Activated CD4-positive, alpha-beta T cell treated with anti-CD3 and anti-CD28 coated beads, Interleukin-2, amount 50 U/mL, for 4 hours (primary cell): Measurements from ENCODE around the gene HEATR3.

Source experiments
- DNase-seq, 2 experiments: peaks; one replicate each; pipeline ENCODE4 v3.0.0-alpha.2; 2020

HEATR3 gene

DNA sequence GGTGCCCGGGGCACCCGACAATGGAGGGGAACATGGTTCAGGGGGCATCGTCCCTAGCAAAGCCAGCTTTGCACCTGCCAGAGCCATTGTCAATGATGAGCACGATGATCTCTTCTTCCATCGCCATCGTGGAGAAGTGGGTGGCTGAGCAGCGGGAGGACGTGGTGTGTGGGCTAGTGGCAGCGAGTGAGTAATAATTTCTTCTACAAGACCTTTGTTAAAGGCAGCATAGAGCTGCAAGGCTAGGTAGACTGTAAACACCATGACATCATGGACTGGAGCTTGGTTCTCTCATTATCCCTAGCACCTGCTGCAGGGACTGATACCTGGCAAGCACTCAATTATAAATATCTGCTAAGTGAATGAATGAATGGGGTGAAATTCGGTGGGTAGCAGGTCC is 6.7 kb upstream of the HEATR3 start:
- DNase-seq = no peak

GRCh38 chr16:50059669-50060068 is 6.1 kb upstream of the HEATR3 start:
- DNase-seq = no peak

DNA sequence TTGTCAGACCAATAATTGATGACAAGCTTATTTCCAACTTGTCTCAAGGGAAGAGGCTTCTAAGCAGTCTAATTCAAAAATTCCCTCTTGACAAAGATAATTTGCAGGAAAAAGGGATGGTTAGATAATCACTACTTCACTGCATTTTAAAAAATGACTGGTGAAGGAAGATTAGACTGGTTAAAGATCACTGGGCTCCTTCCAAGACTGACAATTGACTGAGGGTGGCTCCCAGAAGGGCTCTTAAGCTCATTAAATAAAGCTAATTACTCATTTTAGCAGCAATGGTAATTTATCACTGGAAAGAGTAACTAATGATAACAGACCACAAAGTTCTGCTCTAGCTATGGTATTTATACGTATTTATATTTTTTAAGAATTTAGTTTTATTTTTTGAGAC is 4.4 kb upstream of the HEATR3 start:
- DNase-seq = no peak

- no peak for DNase-seq
These were observed 538 bp upstream of the HEATR3 start for GRCh38 chr16:50065241-50065623.

DNA sequence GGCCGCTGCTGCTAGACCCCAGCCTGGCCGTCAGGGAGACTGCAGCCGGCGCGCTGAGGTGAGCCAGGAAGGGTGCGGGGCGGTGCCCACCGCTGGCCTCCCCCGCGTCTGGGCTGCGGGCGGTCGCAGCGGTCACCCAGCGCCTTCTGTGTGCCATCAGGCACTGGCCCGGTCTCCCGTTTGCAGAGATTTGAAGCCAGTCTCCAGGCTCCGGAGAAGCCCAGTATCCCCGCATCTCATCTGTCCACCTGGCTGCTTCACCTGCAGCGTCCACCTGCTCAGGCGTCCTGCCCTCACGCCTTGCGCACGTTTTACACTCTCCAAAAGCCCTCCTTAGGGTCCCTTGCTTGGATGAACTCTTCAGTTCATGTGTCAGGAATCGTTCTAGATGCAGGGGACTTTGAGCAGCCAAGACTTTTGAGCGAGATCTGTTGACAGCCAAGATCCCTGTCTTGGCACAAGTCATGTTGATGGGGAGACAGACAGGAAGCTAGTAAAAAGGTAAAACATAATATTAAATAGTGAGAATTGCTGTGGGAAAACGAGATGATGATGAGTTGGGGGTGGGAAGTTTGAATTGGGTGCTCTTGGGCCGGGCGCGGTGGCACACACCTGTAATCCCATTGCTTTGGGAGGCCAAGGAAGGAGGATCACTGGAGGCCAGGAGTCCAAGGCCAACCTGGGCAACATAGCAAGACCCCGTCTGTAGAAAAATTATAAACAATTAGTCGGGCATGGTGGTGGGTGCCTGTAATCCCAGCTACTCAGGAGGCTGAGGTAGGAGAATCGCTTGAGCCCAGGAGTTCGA is 916 bp downstream of the HEATR3 start:
- DNase-seq = no peak

DNA sequence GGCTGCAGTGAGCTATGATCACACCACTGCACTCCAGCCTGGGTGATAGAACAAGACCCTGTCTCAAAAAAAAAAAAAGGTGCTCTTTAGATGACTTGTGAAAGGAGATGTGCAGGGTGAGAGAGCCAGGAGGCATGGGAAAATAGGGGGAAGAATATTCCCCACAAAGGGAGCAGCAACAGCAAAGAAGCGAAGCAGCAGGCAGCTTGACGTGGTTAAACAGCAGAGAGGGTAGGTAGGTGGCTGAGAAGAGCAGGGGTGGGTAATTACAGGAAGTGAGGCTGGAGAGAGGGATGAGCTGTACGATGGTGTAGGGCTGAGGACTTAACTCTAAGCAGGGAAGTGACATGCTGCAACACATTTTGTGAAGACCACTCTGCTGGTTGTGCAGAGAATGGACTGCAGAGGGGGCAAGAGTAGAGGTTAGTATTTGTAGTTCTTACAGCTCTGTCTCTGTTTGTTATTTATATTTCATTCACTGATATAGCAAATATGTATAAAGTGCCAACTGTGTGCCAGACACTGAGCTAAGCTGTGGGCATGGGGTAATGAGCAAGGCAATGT is 1.6 kb downstream of the HEATR3 start:
- peak; percentile 6 for DNase-seq

GRCh38 chr16:50068550-50068949 is 2.8 kb downstream of the HEATR3 start:
- no peak for DNase-seq

- DNase-seq = no peak
These were observed 3.3 kb downstream of the HEATR3 start for GRCh38 chr16:50069060-50069459.

- no peak for DNase-seq
These were observed 5.4 kb downstream of the HEATR3 start for GRCh38 chr16:50071075-50071671.

GRCh38 chr16:50072730-50073129 is 7.0 kb downstream of the HEATR3 start:
- DNase-seq = no peak

DNA sequence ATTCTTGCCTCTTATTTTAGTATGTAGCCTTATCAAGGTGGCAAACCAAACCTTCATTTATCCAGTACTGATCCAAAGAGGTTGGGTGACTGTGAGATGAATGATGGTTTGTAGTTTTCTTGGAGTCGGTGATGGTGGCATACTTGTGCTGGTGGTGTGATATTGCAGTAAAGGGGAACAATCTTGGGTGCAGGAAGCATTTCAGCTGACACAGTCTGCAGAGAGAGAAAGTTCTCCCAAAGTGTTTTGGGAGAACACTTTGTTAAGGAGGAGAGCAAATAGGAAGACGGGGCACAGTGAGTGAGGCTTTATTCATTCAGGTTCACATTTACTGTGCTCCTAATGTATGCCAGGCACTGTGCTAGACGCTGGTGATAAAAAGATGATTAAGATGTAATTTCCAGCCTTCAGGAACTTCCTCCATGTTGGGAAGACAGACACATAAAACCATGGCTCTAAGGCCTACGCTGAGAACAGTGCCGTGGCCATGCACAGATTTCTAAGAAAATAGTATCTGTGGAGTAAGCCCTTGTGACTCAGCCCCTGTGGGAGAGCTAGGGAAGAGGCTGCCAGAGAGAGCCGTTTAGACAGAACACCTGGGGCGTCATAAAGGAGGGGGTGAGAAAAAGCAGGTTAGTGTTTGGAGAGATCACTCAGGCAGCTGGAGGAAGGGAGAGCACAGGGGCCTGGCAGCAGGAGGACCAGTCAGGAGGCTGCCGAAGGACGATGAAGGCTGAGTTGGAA is 13.8 kb downstream of the HEATR3 start:
- DNase-seq = no peak

- no peak for DNase-seq
These were observed 15.8 kb downstream of the HEATR3 start for GRCh38 chr16:50081428-50082018.

- no peak for DNase-seq
These were observed 18.2 kb downstream of the HEATR3 start for GRCh38 chr16:50083996-50084395.

GRCh38 chr16:50086176-50086575 is 20.4 kb downstream of the HEATR3 start:
- DNase-seq = no peak

DNA sequence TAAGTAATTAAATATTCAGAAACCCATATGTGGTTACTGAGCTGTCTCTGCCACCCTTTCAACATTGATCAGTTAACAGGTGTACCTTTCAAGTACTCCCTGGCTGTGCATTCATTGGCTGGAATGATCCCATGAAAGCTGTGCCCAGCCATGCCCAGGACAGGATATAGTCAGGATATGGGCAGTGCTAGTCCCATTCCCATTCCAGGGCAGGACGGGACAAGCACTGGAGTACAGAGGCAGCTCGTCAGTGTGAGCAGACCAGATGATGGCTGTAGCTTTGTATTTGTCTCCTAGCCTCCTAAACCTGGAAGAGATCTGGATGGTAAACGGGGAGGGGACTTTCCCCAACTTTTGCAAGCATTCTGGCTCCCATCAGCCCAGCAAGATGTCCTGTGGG is 22.5 kb downstream of the HEATR3 start:
- no peak for DNase-seq

DNA sequence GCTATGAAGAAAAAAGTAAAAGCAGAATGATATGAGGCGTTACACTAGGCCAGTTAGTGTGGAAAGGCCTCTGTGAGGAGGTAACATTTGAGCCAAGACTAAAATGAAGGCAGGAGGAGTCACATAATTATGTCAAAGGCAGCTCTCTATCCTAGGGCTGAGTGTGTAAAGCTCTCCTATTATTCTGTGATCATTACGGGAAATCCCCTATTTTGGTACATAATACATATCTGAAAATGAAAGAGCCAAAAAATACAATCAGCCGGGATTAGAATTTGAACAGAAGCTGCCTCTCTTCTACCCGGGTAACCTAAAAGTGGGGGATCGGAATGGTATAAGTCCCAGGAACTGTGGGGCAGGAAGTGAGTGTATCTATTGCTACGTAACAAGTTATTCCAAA is 27.1 kb downstream of the HEATR3 start:
- DNase-seq = no peak

- peak; percentile 2 to 10 for DNase-seq
These were observed 28.1 kb downstream of the HEATR3 start for GRCh38 chr16:50093607-50094539.

DNA sequence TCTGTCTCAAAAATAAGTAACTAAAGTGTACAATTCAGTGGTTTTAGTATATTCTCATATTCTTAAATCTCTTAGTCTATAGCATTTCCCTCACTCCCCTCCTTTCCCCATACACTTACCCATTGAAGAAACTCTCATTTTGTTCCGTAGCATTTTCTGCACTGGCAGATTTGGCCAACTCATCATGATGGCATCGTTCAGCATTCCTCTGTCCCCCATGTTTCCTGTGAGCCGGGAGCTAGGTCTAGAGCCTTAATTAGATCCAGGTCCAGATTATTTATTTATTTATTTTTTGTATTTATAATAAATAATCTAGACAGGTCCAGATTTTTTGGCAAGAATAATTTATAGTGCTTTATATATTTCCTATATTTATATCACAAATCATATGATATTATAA is 31.0 kb downstream of the HEATR3 start:
- DNase-seq = no peak

DNA sequence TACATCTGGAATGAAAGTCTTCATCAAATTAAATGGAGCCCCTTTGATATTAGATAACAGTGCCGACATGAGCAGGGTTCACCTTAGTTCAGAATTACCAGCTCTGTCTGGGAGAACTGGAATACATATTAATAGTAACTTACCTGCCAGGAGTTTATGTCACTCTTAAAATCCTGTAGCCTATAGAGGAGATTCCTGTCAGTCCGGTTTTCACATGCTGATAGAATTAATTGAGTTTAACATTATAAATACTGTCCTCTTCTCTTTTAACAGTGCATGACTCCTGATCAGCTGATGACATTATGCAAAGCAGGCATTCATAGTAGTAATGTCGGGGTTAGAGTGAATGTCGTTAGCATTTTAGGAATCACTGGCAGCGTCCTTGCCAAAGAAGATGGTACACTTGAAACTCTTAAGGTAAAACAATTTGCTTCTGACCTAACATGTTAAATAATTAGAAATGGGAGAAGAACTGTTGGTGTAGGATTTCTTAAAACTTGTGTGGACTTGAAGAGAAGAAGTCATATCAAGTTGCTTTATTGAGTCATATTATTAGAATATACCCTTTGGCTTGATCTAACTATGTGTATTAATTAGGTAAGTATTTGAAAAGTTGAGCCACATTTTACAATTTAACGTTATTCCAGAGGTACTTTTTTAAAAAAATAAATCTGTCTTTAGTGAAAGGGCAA is 34.3 kb downstream of the HEATR3 start:
- no peak for DNase-seq

DNA sequence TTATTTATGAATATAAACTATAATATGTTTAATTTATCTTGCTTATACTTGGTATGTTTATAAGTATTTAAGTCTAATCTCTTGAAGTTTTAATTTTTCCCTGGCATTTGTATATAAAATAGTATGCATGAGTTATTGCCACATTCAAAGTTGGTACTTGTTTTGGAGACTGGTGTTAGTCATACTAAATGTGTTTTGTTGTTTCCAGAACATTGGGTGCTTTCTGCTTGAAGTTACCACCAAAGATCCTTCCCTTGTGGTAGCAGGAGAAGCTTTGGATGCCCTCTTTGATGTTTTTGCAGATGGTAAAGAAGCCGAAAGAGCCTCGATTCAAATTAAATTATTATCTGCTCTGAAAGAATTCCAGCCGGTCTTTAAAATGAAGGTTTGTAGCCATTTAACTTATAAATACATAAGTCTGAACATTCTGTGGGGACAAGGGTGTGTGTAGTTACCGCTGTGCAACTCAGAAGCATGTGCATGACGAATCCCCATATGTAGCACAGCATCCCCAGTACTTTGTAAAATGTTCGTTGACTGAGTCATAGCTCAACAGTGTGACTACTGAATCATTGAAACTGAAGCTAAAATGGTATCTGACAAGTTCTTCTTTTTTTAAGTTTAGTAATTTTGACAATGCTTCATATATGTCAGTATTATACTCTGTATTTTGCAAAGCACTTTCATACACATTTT is 36.4 kb downstream of the HEATR3 start:
- DNase-seq = no peak

DNA sequence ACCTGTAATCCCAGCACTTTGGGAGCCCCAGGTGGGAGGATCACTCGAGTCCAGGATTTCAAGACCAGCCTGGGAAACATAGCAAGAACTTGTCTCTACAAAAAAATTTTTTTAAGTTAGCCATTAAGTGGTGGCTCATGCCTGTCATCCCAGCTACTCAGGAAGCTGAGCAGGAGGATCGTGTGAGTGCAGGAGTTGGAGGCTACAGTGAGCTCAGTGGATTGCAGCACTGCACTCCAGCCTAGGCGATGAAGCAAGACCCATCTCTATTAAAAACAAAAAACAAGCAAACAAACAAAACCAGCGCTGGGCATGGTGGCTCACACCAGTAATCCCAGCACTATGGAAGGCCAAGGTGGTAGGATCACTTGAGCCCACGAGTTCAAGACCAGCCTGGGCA is 38.0 kb downstream of the HEATR3 start:
- no peak for DNase-seq
